CD8-positive, alpha-beta memory T cell (primary cell): Measurements from ENCODE around the gene DYNAP. TPM values are rescaled to one million over a fixed set of nuclear protein-coding genes. Genes with fewer than 3 reads are reported as not detected.
A peak's percentile ranks its signal among the peaks of the same experiment; 100 is the strongest.

ENCODE experiments used
- CTCF ChIA-PET: fragments of 350-600 bp; sonication (Branson Sonifier 250); formaldehyde crosslinking; loops from one replicate; lab custom pipeline; 2021; ENCODE audit warnings: antibody characterized with exemption; lab: Charles Lee
- POLR2A ChIA-PET: fragments of 350-600 bp; sonication (Branson Sonifier 250); formaldehyde crosslinking; loops from one replicate; lab custom pipeline; 2021; ENCODE audit warnings: antibody characterized with exemption; lab: Charles Lee
- DNase-seq, 5 donors: peaks; one replicate each; pipeline versions ENCODE4 v3.0.0 to v3.0.0-alpha.2; 2020 to 2022; ENCODE audit warnings: mixed read lengths in 1 of 5
- H3K27ac ChIP-seq: one replicate; pipeline ENCODE4 v1.7.0; 2013; ENCODE audit warnings: low read depth, mild to moderate bottlenecking, low read length, moderate library complexity
- H3K27me3 ChIP-seq: 2 replicates; pipeline ENCODE4 v1.7.0; 2013; ENCODE audit warnings: low read length, mild to moderate bottlenecking; ENCODE audit not compliant: insufficient read depth, poor library complexity, severe bottlenecking
- H3K36me3 ChIP-seq: 2 replicates; pipeline ENCODE4 v1.7.0; 2013; ENCODE audit warnings: mild to moderate bottlenecking, low read length, moderate library complexity; ENCODE audit not compliant: insufficient read depth
- H3K4me1 ChIP-seq: 2 replicates; pipeline ENCODE4 v1.7.0; 2013; ENCODE audit warnings: mild to moderate bottlenecking, low read length, moderate library complexity; ENCODE audit not compliant: insufficient read depth
- H3K4me3 ChIP-seq: 2 replicates; pipeline ENCODE4 v1.7.0; 2013; ENCODE audit warnings: mild to moderate bottlenecking, low read length
- H3K9me3 ChIP-seq: 2 replicates; pipeline ENCODE4 v1.7.0; 2013; ENCODE audit warnings: mild to moderate bottlenecking, low read length
- H3K27ac Mint-ChIP-seq, 8 donors: one replicate each; pipeline ENCODE4 v1.8.0; 2020 to 2021; ENCODE audit warnings: mixed read lengths in 8 of 8, mild to moderate bottlenecking in 6 of 8, inconsistent platforms in 3 of 8, moderate library complexity in 3 of 8
- H3K27me3 Mint-ChIP-seq, 2 donors: one replicate each; pipeline ENCODE4 v1.8.0; 2020 to 2021; ENCODE audit warnings: mixed read lengths in 2 of 2, mild to moderate bottlenecking in 1 of 2, moderate library complexity in 1 of 2
- H3K36me3 Mint-ChIP-seq, 3 donors: one replicate each; pipeline ENCODE4 v1.8.0; 2020 to 2021; ENCODE audit warnings: mixed read lengths in 3 of 3, inconsistent platforms in 1 of 3, mild to moderate bottlenecking in 1 of 3
- H3K4me1 Mint-ChIP-seq, 3 donors: one replicate each; pipeline ENCODE4 v1.8.0; 2020 to 2021; ENCODE audit warnings: mixed read lengths in 3 of 3, inconsistent platforms in 1 of 3, mild to moderate bottlenecking in 1 of 3
- H3K4me3 Mint-ChIP-seq, 7 donors: one replicate each; pipeline ENCODE4 v1.8.0; 2020 to 2021; ENCODE audit warnings: mixed read lengths in 7 of 7, mild to moderate bottlenecking in 6 of 7, moderate library complexity in 4 of 7, inconsistent platforms in 2 of 7
- H3K9me3 Mint-ChIP-seq, 5 donors: one replicate each; pipeline ENCODE4 v1.8.0; 2020 to 2022; ENCODE audit warnings: mixed read lengths in 5 of 5, mild to moderate bottlenecking in 3 of 5, moderate library complexity in 2 of 5, inconsistent platforms in 1 of 5
- polyA plus RNA-seq: library from polyadenylated mRNA; unstranded; fragments of 300-500 nt; fragmentation: Illumina TruSeq; gene quantifications from one replicate; pipeline ENCODE4 v1.2.3, GENCODE V29; 2021
- total RNA-seq, 2 experiments: library from RNA; stranded (reverse); gene quantifications; one replicate each; pipeline ENCODE4 v1.2.3, GENCODE V29; 2021

Gene DYNAP
- total and polyA plus RNA-seq, 3 experiments from 2014 or later = not detected

DNA sequence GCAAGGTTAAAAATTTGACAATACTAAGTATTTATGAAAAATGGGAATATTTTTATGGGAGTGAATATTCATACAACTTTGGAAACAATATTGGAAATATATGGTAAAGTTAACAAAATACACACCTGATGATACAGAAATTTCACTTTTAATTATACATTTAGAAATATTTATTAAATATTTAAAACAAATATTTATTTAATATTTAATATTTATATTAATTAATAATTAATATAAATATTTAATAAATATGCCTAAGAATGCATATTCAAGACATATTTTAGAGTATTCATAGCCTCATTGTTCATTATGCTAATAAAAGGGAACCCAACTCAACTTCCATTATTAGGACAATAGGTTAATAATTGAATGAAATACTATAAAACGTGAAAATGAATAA, 7.0 kb upstream of the DYNAP start:
- no peaks in the 10 kb centered on the region for H3K4me1 ChIP-seq
- H3K36me3 ChIP-seq = no peaks in the 10 kb centered on the region
- DNase-seq = no peak
- POLR2A ChIA-PET = no interaction called here
- H3K27ac ChIP-seq = no peak overlapping the region
- H3K9me3 ChIP-seq = no peaks in the 10 kb centered on the region
- H3K4me3 Mint-ChIP-seq = no peak overlapping the region
- H3K36me3 Mint-ChIP-seq = no peaks in the 10 kb centered on the region
- H3K27ac Mint-ChIP-seq = no peak overlapping the region
- no peaks in the 10 kb centered on the region for H3K9me3 Mint-ChIP-seq
- H3K4me3 ChIP-seq = no peak overlapping the region
- H3K4me1 Mint-ChIP-seq = no peaks in the 10 kb centered on the region
- peaks cover 1 to 4% of the 10 kb centered on the region in 2 donors for H3K27me3 Mint-ChIP-seq
- no peaks in the 10 kb centered on the region for H3K27me3 ChIP-seq
- CTCF ChIA-PET = no interaction called here

DNA sequence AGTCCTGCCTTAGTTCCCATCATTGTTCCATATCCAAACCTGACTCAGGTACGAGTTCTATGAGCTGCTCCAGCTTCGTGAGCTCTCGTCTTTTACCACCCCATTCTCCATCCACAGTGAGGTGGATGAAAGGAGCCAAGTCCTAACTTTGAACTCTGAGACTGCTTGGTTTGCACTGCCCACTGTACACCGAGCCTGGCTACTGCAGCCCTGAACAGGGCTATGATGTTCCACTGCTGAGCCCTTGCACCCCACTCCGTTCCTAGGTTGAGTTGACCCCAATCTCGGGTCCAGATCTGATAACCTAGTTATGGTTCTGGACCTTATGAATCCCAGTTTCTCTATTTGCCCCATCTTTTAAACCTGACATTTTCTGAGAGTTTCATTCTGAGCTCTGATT, 5.3 kb upstream of the DYNAP start:
- H3K27me3 Mint-ChIP-seq = peaks cover 3 to 10% of the 10 kb centered on the region in 2 donors
- H3K9me3 Mint-ChIP-seq = no peaks in the 10 kb centered on the region
- no peak overlapping the region for H3K4me3 Mint-ChIP-seq
- H3K4me1 Mint-ChIP-seq = no peaks in the 10 kb centered on the region
- ChIA-PET POLR2A (no interaction called here), CTCF (no interaction called here)
- Histone ChIP-seq H3K36me3 (no peaks in the 10 kb centered on the region), H3K27me3 (no peaks in the 10 kb centered on the region), H3K4me3 (no peak overlapping the region), H3K27ac (no peak overlapping the region), H3K9me3 (no peaks in the 10 kb centered on the region), H3K4me1 (no peaks in the 10 kb centered on the region)
- no peak overlapping the region for H3K27ac Mint-ChIP-seq
- no peak for DNase-seq
- H3K36me3 Mint-ChIP-seq = no peaks in the 10 kb centered on the region

DNA sequence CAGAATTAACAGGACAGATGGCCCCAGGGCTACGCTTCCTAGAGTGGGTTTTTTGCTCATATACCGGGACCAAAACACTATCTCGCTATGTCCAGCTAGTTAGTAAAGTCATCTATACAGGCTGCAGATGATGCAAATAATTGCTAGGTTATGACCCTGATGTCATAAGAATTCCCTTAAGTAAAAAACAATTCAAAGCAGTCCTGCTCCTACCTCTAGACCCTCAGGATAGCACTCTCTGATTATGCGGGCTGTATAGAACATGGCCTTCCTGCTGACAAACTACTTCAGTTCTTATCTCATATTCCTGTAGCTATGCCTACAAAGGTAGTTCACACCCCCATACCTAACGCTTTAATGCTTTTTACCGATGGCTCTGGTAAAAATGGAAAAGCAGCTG, 13.2 kb downstream of the DYNAP start:
- DNase-seq = no peak
- Histone ChIP-seq H3K27me3 (no peaks in the 10 kb centered on the region), H3K4me1 (no peaks in the 10 kb centered on the region), H3K36me3 (no peaks in the 10 kb centered on the region), H3K9me3 (no peaks in the 10 kb centered on the region), H3K4me3 (no peak overlapping the region), H3K27ac (no peak overlapping the region)
- H3K27me3 Mint-ChIP-seq = peaks cover 1 to 3% of the 10 kb centered on the region in 2 donors
- ChIA-PET CTCF (no interaction called here), POLR2A (no interaction called here)
- no peak overlapping the region for H3K27ac Mint-ChIP-seq
- H3K4me1 Mint-ChIP-seq = no peaks in the 10 kb centered on the region
- H3K4me3 Mint-ChIP-seq = no peak overlapping the region
- no peaks in the 10 kb centered on the region for H3K36me3 Mint-ChIP-seq
- no peaks in the 10 kb centered on the region for H3K9me3 Mint-ChIP-seq

DNA sequence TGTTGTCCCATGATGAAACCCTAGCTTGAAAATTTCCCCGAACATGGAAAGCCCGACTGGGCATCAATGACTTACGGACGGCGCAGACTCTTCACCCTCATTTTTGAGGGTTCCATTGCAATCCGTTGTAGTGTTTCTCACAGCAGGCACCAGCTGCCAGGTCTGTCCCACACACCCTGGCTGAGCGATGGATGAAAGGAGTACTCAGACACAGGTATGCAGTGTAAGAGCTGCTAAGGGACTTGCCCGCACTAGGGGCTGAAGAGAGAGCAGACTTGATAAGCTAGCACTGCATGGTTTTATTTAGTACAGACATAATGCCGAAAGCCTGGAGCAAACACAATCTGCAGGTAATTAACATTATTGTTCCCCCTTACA, 15.8 kb downstream of the DYNAP start:
- no peaks in the 10 kb centered on the region for H3K4me1 Mint-ChIP-seq
- no peak overlapping the region for H3K4me3 Mint-ChIP-seq
- H3K9me3 Mint-ChIP-seq = no peaks in the 10 kb centered on the region
- Histone ChIP-seq H3K27me3 (no peaks in the 10 kb centered on the region), H3K9me3 (no peaks in the 10 kb centered on the region), H3K4me1 (no peaks in the 10 kb centered on the region), H3K36me3 (no peaks in the 10 kb centered on the region), H3K4me3 (no peak overlapping the region), H3K27ac (no peak overlapping the region)
- DNase-seq = no peak
- H3K27me3 Mint-ChIP-seq = peaks cover 0 to 3% of the 10 kb centered on the region in 2 donors
- H3K36me3 Mint-ChIP-seq = no peaks in the 10 kb centered on the region
- ChIA-PET CTCF (no interaction called here), POLR2A (no interaction called here)
- no peak overlapping the region for H3K27ac Mint-ChIP-seq

DNA sequence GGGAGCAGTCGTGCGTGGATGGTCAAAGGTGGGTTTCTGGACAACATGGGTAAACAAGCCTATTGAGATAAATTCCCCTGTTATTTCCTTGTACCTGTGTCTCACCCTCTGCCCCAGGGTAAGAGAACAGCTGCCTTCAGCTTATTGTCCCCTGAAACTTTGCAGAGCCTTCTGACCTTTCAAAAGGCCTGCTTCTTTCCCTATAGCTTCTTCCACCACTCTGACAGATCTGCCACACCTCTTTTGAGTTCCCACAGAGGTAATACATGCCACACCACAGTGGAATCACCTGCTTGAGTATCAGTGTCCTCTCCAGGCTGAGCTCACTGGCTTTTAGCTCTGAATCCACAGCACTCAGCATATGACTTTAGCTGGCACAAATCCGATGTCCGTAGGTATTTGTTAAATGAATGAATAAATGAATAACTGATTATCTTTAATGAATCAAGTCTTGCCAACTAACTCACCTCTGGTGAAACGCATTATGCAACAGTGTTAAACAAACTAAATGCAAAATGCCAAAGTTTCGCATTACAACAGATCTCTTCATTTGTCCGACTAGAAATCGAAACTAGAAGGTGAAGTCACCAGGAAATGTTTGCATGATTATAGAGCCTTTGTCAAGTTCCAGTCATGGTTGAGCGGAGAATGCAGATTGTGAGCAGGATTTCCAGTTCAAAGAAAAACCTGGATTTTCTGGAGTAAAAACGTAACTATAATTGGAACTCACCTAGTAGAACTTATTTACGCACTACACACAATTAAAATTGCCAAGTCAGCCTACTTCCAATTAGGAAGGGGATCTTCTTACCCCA, 16.4 kb downstream of the DYNAP start:
- H3K27ac Mint-ChIP-seq = no peak overlapping the region
- no peak overlapping the region for H3K4me3 ChIP-seq
- H3K27me3 ChIP-seq = no peaks in the 10 kb centered on the region
- H3K36me3 Mint-ChIP-seq = no peaks in the 10 kb centered on the region
- H3K36me3 ChIP-seq = no peaks in the 10 kb centered on the region
- ChIA-PET CTCF (no interaction called here), POLR2A (no interaction called here)
- no peak overlapping the region for H3K27ac ChIP-seq
- peak overlapping the region in 2 of 7 donors; percentile 9 for H3K4me3 Mint-ChIP-seq
- H3K27me3 Mint-ChIP-seq = peaks cover 3% of the 10 kb centered on the region in 2 donors
- no peaks in the 10 kb centered on the region for H3K9me3 Mint-ChIP-seq
- no peaks in the 10 kb centered on the region for H3K9me3 ChIP-seq
- H3K4me1 Mint-ChIP-seq = no peaks in the 10 kb centered on the region
- H3K4me1 ChIP-seq = no peaks in the 10 kb centered on the region
- DNase-seq = no peak

DNA sequence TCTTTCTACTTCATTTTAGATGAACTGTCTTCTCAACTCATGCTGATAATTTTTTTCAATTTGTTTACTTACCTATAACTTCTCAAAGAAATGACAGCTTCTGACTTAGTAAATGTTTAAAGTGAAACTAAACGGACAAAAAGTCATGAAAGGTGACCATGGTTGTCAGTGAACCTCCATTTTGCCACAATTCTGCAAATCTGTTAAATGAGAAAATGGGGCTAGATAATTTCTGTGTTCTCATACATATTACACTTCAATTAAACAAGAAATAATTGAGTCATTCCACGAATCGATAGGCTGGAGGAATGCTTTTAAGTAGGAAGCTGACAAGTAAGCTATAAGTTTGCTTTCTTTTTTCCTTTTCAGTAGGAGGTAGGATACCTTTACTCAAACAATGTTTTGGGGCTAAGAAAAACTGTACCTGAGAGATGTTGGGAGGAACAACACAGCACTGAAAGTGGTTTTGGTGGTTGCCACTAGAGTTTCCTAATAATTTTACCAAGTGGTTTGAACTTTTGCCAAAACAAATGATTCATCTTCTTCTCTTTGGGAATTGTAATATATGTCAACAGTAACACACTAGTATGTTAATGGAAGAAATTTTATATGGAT, 17.1 kb downstream of the DYNAP start:
- H3K36me3 Mint-ChIP-seq = no peaks in the 10 kb centered on the region
- Histone ChIP-seq H3K36me3 (no peaks in the 10 kb centered on the region), H3K4me1 (no peaks in the 10 kb centered on the region), H3K9me3 (no peaks in the 10 kb centered on the region), H3K27me3 (no peaks in the 10 kb centered on the region), H3K27ac (no peak overlapping the region), H3K4me3 (no peak overlapping the region)
- peaks cover 3% of the 10 kb centered on the region in 2 donors for H3K27me3 Mint-ChIP-seq
- peak overlapping the region in 1 of 7 donors; percentile 9 for H3K4me3 Mint-ChIP-seq
- no peaks in the 10 kb centered on the region for H3K4me1 Mint-ChIP-seq
- no peak overlapping the region for H3K27ac Mint-ChIP-seq
- CTCF ChIA-PET = no interaction called here
- no peaks in the 10 kb centered on the region for H3K9me3 Mint-ChIP-seq
- POLR2A ChIA-PET = no interaction called here
- DNase-seq = no peak

DNA sequence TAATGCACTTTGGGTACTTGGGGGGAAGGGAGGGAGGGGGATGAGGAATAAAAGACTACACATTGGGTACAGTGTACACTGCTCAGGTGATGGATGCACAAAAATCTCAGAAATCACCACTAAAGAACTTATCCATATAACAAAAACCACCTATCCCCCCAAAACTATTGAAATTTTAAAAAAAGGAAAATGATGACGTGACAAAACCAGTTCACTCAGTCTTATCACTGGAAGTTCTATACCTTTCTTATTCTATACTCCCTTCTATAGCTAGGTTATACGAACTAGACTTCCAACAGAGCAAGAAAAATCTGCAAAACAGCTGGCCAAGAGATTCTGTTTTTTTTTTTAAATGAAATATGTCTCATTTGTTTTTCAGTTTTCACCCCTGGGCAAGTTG, 20.8 kb downstream of the DYNAP start:
- Histone ChIP-seq H3K27me3 (no peaks in the 10 kb centered on the region), H3K9me3 (no peaks in the 10 kb centered on the region), H3K4me3 (no peak overlapping the region), H3K27ac (no peak overlapping the region), H3K4me1 (no peaks in the 10 kb centered on the region), H3K36me3 (no peaks in the 10 kb centered on the region)
- Mint-ChIP-seq H3K4me3 (no peak overlapping the region), H3K27me3 (peaks cover 3% of the 10 kb centered on the region in 2 donors), H3K9me3 (no peaks in the 10 kb centered on the region), H3K36me3 (no peaks in the 10 kb centered on the region), H3K27ac (no peak overlapping the region), H3K4me1 (no peaks in the 10 kb centered on the region)
- ChIA-PET CTCF (no interaction called here), POLR2A (no interaction called here)
- DNase-seq = no peak

DNA sequence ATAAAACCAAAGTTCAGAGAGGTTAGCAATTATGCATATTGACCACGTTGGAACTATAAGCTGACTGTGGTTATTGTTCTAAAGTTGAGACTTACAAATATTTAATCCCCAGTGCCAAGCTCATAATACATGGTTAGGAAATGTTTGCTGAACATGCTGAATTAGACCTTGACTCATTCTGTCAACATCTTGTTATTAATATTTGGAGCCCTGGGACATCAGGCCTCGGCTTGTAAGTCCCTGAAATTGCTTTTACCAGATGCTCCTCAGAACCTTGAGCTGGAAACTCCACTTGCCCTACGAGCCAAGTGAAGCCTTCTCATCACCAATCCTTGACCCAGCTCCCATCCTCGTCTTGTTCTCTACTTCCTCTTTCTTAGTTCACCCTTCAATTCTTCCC, 21.2 kb downstream of the DYNAP start:
- Mint-ChIP-seq H3K27me3 (peaks cover 2 to 3% of the 10 kb centered on the region in 2 donors), H3K4me1 (no peaks in the 10 kb centered on the region), H3K27ac (no peak overlapping the region), H3K9me3 (no peaks in the 10 kb centered on the region), H3K36me3 (no peaks in the 10 kb centered on the region), H3K4me3 (no peak overlapping the region)
- H3K27ac ChIP-seq = no peak overlapping the region
- POLR2A ChIA-PET = no interaction called here
- H3K36me3 ChIP-seq = no peaks in the 10 kb centered on the region
- H3K27me3 ChIP-seq = no peaks in the 10 kb centered on the region
- no peaks in the 10 kb centered on the region for H3K9me3 ChIP-seq
- no peak for DNase-seq
- no peaks in the 10 kb centered on the region for H3K4me1 ChIP-seq
- H3K4me3 ChIP-seq = no peak overlapping the region
- CTCF ChIA-PET = no interaction called here
